ENCODE results near the gene TSBP1.

Gene TSBP1

DNA sequence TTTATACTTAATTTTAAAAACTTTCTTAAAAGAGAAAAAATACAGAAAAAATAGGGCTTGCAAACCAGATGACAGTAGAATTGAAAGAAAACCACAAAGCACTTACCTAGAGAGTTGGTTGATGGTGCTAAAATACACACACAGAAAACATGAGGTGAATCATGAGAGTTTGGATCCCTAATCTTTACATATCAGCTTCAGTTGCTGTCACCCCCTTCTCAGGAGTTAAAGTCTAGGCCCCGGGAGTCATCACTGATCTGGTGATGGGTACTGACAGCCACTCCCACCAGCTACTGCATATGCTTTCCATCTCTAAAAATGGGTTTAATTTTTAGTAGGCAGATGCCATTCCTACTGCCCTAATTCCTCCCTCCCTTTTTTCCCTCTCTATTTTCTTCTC lies 16.7 kb downstream of the TSBP1 start:
- TF ChIP-seq, protein P1, sequence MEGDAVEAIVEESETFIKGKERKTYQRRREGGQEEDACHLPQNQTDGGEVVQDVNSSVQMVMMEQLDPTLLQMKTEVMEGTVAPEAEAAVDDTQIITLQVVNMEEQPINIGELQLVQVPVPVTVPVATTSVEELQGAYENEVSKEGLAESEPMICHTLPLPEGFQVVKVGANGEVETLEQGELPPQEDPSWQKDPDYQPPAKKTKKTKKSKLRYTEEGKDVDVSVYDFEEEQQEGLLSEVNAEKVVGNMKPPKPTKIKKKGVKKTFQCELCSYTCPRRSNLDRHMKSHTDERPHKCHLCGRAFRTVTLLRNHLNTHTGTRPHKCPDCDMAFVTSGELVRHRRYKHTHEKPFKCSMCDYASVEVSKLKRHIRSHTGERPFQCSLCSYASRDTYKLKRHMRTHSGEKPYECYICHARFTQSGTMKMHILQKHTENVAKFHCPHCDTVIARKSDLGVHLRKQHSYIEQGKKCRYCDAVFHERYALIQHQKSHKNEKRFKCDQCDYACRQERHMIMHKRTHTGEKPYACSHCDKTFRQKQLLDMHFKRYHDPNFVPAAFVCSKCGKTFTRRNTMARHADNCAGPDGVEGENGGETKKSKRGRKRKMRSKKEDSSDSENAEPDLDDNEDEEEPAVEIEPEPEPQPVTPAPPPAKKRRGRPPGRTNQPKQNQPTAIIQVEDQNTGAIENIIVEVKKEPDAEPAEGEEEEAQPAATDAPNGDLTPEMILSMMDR (conservative IDR thresholded peaks at IDR 0.05; ENCODE audit: low read depth, low read length): no peak
- no peaks in the 10 kb centered on the region for H3K4me1 ChIP-seq (ENCODE audit: low read depth, poor library complexity, severe bottlenecking)
- no peak overlapping the region for H2AFZ ChIP-seq (ENCODE audit: low read depth)
- no peak overlapping the region for H3K4me2 ChIP-seq
- H3K4me3 ChIP-seq (IDR thresholded peaks at IDR 0.05; ENCODE audit: insufficient read depth, low read depth, low read length): no peak overlapping the region
- H3K79me2 ChIP-seq (ENCODE audit: insufficient read depth, low read depth): no peaks in the 10 kb centered on the region
- H4K20me1 ChIP-seq (ENCODE audit: insufficient read depth): no peaks in the 10 kb centered on the region
- no peaks in the 10 kb centered on the region for H3K27me3 ChIP-seq (ENCODE audit: insufficient read depth, low read depth)
- no peaks in the 10 kb centered on the region for H3K36me3 ChIP-seq (ENCODE audit: insufficient read depth)
- no peak overlapping the region for H3K27ac ChIP-seq
- no peak overlapping the region for H3K9ac ChIP-seq

DNA sequence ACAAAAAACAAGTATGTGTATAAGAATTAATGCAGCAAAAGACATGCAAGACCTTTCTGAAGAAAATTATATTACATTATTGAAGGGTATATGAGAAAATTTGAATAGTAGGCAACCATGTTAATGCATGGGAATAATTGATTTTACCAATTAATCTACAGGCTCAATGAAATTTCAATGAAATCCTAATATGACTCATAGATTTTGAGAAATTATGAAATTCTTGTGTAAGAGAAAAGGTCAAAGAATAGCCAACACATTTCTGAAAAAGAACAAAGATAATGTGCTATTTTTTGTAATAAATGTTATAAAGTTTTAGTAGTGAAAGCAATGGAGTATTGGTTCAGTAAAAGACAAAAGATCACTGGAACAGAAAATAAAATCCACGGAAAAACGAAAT lies 18.4 kb downstream of the TSBP1 start:
- TF ChIP-seq, protein P1 (conservative IDR thresholded peaks at IDR 0.05; ENCODE audit: low read depth, low read length): no peak
- H3K36me3 ChIP-seq (ENCODE audit: insufficient read depth): no peaks in the 10 kb centered on the region

DNA sequence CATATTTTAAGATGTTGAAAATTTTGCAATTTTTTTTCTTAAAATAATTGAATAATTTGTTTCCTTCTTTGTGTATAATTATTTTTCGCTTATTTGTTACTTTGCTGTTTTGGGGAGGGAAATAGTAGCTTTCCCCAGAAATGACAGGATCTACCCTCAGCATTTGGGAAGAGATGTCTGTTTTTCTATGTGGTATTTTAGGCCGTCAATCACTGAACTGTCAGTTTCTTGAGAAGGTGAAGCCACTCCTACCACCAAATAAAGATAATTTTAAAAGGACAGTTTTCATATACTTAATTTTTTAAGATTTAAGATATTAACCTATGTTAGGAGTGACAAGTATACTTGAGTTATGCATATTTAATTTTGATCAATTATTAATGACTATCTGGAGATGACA lies 31.5 kb downstream of the TSBP1 start:
- no peak overlapping the region for H3K27ac ChIP-seq
- TF ChIP-seq, protein P1 (conservative IDR thresholded peaks at IDR 0.05; ENCODE audit: low read depth, low read length): no peak
- no peaks in the 10 kb centered on the region for H3K36me3 ChIP-seq (ENCODE audit: insufficient read depth)
- no peak overlapping the region for H2AFZ ChIP-seq (ENCODE audit: low read depth)
- H3K4me1 ChIP-seq (ENCODE audit: low read depth, poor library complexity, severe bottlenecking): no peaks in the 10 kb centered on the region
- H4K20me1 ChIP-seq (ENCODE audit: insufficient read depth): no peaks in the 10 kb centered on the region
- H3K9ac ChIP-seq: no peak overlapping the region
- no peaks in the 10 kb centered on the region for H3K27me3 ChIP-seq (ENCODE audit: insufficient read depth, low read depth)
- no peak overlapping the region for H3K4me2 ChIP-seq
- no peaks in the 10 kb centered on the region for H3K79me2 ChIP-seq (ENCODE audit: insufficient read depth, low read depth)
- H3K4me3 ChIP-seq (IDR thresholded peaks at IDR 0.05; ENCODE audit: insufficient read depth, low read depth, low read length): no peak overlapping the region

More for the DNA sequence above, 18.4 kb downstream of the TSBP1 start:
- Histone ChIP-seq H3K27me3 (ENCODE audit: insufficient read depth, low read depth) (no peaks in the 10 kb centered on the region), H3K4me3 (IDR thresholded peaks at IDR 0.05; ENCODE audit: insufficient read depth, low read depth, low read length) (no peak overlapping the region), H3K4me2 (no peak overlapping the region), H3K27ac (no peak overlapping the region), H4K20me1 (ENCODE audit: insufficient read depth) (no peaks in the 10 kb centered on the region), H3K4me1 (ENCODE audit: low read depth, poor library complexity, severe bottlenecking) (no peaks in the 10 kb centered on the region), H2AFZ (ENCODE audit: low read depth) (no peak overlapping the region), H3K79me2 (ENCODE audit: insufficient read depth, low read depth) (no peaks in the 10 kb centered on the region), H3K9ac (no peak overlapping the region)

DNA sequence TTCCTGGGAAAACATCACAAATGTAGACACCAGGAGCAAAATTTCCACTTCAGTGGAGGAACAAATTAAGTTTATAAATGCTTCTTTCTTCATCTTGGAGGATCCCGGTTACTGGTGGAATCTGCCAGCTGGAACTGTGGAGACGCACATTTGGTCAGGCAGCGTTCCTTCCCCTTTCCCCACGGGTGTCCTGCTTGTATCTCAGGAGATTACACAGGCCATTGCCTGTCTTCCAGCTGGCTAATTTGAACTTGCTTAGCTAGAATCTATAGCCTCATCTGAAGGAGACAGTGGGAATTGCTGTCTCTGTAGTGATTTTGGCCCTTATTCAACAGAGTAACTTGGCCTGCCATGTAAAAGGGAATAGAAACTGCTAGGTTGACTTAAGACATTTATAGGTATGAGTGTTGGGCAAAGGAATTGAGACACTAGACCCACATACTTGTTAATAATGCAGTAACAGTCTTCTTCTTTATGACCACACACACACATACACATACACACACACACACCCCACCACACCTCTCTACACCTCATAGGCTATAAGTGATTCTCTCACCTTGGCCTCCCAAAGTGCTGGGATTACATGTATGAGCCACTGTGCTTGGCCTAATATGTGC lies 34.4 kb downstream of the TSBP1 start:
- Histone ChIP-seq H3K4me1 (ENCODE audit: low read depth, poor library complexity, severe bottlenecking) (no peaks in the 10 kb centered on the region), H3K4me3 (IDR thresholded peaks at IDR 0.05; ENCODE audit: insufficient read depth, low read depth, low read length) (no peak overlapping the region), H3K9ac (no peak overlapping the region), H3K27ac (no peak overlapping the region), H3K27me3 (ENCODE audit: insufficient read depth, low read depth) (no peaks in the 10 kb centered on the region), H2AFZ (ENCODE audit: low read depth) (no peak overlapping the region), H3K79me2 (ENCODE audit: insufficient read depth, low read depth) (no peaks in the 10 kb centered on the region), H3K4me2 (no peak overlapping the region), H3K36me3 (ENCODE audit: insufficient read depth) (no peaks in the 10 kb centered on the region), H4K20me1 (ENCODE audit: insufficient read depth) (no peaks in the 10 kb centered on the region)
- TF ChIP-seq, protein P1 (conservative IDR thresholded peaks at IDR 0.05; ENCODE audit: low read depth, low read length): no peak
